IMR-90 (cell line): Measurements from ENCODE around the gene SOX11. TPM values are rescaled to one million over a fixed set of nuclear protein-coding genes. Genes with fewer than 3 reads are reported as not detected.
A peak's percentile ranks its signal among the peaks of the same experiment; 100 is the strongest.

Source experiments
- ATAC-seq: fragments of 200-7000 bp; cut with Tn5 transposase; 2 replicates; pipeline ENCODE4 v1.9.1; 2020; ENCODE audit warnings: low read depth, mild to moderate bottlenecking, moderate library complexity
- BruUV-seq: library from RNA; stranded (reverse); fragments of 400-500 nt; replicated peaks from 2 replicates; lab custom pipeline; 2021; lab: Mats Ljungman, UMichigan
- CTCF ChIA-PET: fragments of 300-600 bp; formaldehyde crosslinking; extraction: SDS; loops from one replicate; lab custom pipeline; 2021; ENCODE audit warnings: antibody characterized with exemption; lab: Yijun Ruan, JAX
- POLR2A ChIA-PET: fragments of 300-600 bp; sonication (Branson Sonifier 250); formaldehyde crosslinking; loops from one replicate; lab custom pipeline; 2022; ENCODE audit warnings: antibody characterized with exemption; ENCODE audit not compliant: unreplicated experiment; lab: Charles Lee
- DNase-seq: peaks from one replicate; pipeline ENCODE4 v3.0.0; 2013
- H2AFZ ChIP-seq: replicated peaks from 2 replicates; pipeline ENCODE3; 2013; ENCODE audit warnings: low read length, mild to moderate bottlenecking; ENCODE audit not compliant: poor library complexity
- H2AK5ac ChIP-seq: 2 replicates; pipeline ENCODE4 v1.6.1; 2013; ENCODE audit warnings: low read depth, low read length, inconsistent platforms
- H2AK9ac ChIP-seq: replicated peaks from 2 replicates; pipeline ENCODE3; 2013; ENCODE audit warnings: mild to moderate bottlenecking, low read depth, low read length, moderate library complexity; ENCODE audit not compliant: poor library complexity
- H2BK120ac ChIP-seq: 2 replicates; pipeline ENCODE4 v1.6.1; 2013; ENCODE audit warnings: low read depth, low read length, inconsistent platforms
- H2BK15ac ChIP-seq: 3 replicates; pipeline ENCODE4 v1.6.1; 2013; ENCODE audit warnings: low read depth, low read length, inconsistent platforms
- H2BK20ac ChIP-seq: 2 replicates; pipeline ENCODE4 v1.6.1; 2013; ENCODE audit warnings: low read depth, mild to moderate bottlenecking, inconsistent platforms, low read length, moderate library complexity
- H2BK5ac ChIP-seq: 2 replicates; pipeline ENCODE4 v1.6.1; 2013; ENCODE audit warnings: mild to moderate bottlenecking, low read depth, low read length, inconsistent platforms; ENCODE audit not compliant: poor library complexity, severe bottlenecking
- H3K14ac ChIP-seq: replicated peaks from 2 replicates; pipeline ENCODE4 v1.6.1; 2013; ENCODE audit warnings: low read depth, low read length, inconsistent platforms
- H3K18ac ChIP-seq: 2 replicates; pipeline ENCODE4 v1.6.1; 2013; ENCODE audit warnings: low read depth, low read length, control low read depth
- H3K23ac ChIP-seq: 2 replicates; pipeline ENCODE4 v1.6.1; 2013; ENCODE audit warnings: low read depth, low read length, inconsistent platforms
- H3K27ac ChIP-seq: 2 replicates; pipeline ENCODE4 v1.5.1; 2013; ENCODE audit warnings: mild to moderate bottlenecking, control low read depth, low read length; ENCODE audit not compliant: insufficient read depth
- H3K27me3 ChIP-seq: 2 replicates; pipeline ENCODE4 v1.6.1; 2013; ENCODE audit warnings: low read length; ENCODE audit not compliant: control insufficient read depth, insufficient read depth
- H3K36me3 ChIP-seq: 2 replicates; pipeline ENCODE4 v1.6.1; 2013; ENCODE audit warnings: low read length, mixed read lengths; ENCODE audit not compliant: control insufficient read depth, insufficient read depth
- H3K4ac ChIP-seq: 2 replicates; pipeline ENCODE4 v1.6.1; 2013; ENCODE audit warnings: low read depth, low read length, inconsistent platforms
- H3K4me1 ChIP-seq: 2 replicates; pipeline ENCODE4 v1.6.1; 2013; ENCODE audit warnings: low read length, mixed read lengths; ENCODE audit not compliant: control insufficient read depth, insufficient read depth
- H3K4me2 ChIP-seq: 2 replicates; pipeline ENCODE4 v1.6.1; 2013; ENCODE audit warnings: low read depth, mild to moderate bottlenecking, control low read depth, low read length, moderate library complexity
- H3K4me3 ChIP-seq: 2 replicates; pipeline ENCODE4 v1.5.1; 2013; ENCODE audit warnings: low read depth, mild to moderate bottlenecking, control low read depth, low read length, moderate library complexity; ENCODE audit not compliant: insufficient read depth
- H3K56ac ChIP-seq: 2 replicates; pipeline ENCODE4 v1.6.1; 2013; ENCODE audit warnings: low read length, inconsistent platforms; ENCODE audit not compliant: insufficient read depth; ENCODE audit errors: extremely low read depth
- H3K79me1 ChIP-seq, 2 experiments: 2 replicates each; pipeline ENCODE4 v1.6.1; 2013; ENCODE audit warnings: low read length in 2 of 2, inconsistent platforms in 1 of 2, low read depth in 1 of 2
- H3K9ac ChIP-seq: 2 replicates; pipeline ENCODE4 v1.6.1; 2013; ENCODE audit warnings: low read depth, low read length, control low read depth
- H3K9me1 ChIP-seq: 2 replicates; pipeline ENCODE4 v1.6.1; 2013; ENCODE audit warnings: low read length, inconsistent platforms; ENCODE audit not compliant: insufficient read depth
- H3K9me3 ChIP-seq: 2 replicates; pipeline ENCODE4 v1.6.1; 2013; ENCODE audit warnings: low read length; ENCODE audit not compliant: control insufficient read depth, insufficient read depth
- H4K20me1 ChIP-seq: 2 replicates; pipeline ENCODE4 v1.6.1; 2013; ENCODE audit warnings: low read length, inconsistent platforms; ENCODE audit not compliant: insufficient read depth
- H4K5ac ChIP-seq: 2 replicates; pipeline ENCODE4 v1.6.1; 2013; ENCODE audit warnings: mild to moderate bottlenecking, low read depth, low read length, control low read depth
- H4K8ac ChIP-seq, 2 experiments: 2 replicates each; pipeline ENCODE4 v1.6.1; 2013; ENCODE audit warnings: low read depth in 2 of 2, low read length in 2 of 2, control low read depth in 1 of 2, inconsistent platforms in 1 of 2
- H4K91ac ChIP-seq: 2 replicates; pipeline ENCODE4 v1.6.1; 2013; ENCODE audit warnings: low read depth, low read length, inconsistent platforms; ENCODE audit not compliant: insufficient read depth
- BHLHE40 ChIP-seq: fragments of 150-350 bp; IDR thresholded peaks from 2 replicates; pipeline ENCODE4 v1.6.1; 2016; ENCODE audit warnings: mild to moderate bottlenecking, low read depth, low read length
- CEBPB ChIP-seq: IDR thresholded peaks from 2 replicates; pipeline ENCODE4 v1.6.1; 2012; ENCODE audit warnings: low read depth, low read length, improper control_type of control experiment
- CHD1 ChIP-seq: IDR thresholded peaks from 2 replicates; pipeline ENCODE4 v1.6.1; 2012; ENCODE audit warnings: low read depth, low read length, improper control_type of control experiment
- FOS ChIP-seq: fragments of 150-350 bp; IDR thresholded peaks from 2 replicates; pipeline ENCODE4 v1.6.1; 2016; ENCODE audit warnings: low read depth, low read length
- MAFK ChIP-seq: IDR thresholded peaks from 2 replicates; pipeline ENCODE4 v1.6.1; 2012; ENCODE audit warnings: low read depth, low read length, improper control_type of control experiment
- MAZ ChIP-seq: IDR thresholded peaks from 2 replicates; pipeline ENCODE4 v1.6.1; 2012; ENCODE audit warnings: low read depth, mild to moderate bottlenecking, low read length, improper control_type of control experiment, moderate library complexity, borderline replicate concordance
- MXI1 ChIP-seq: IDR thresholded peaks from 2 replicates; pipeline ENCODE4 v1.6.1; 2012; ENCODE audit warnings: low read depth, mild to moderate bottlenecking, low read length, moderate library complexity, borderline replicate concordance
- NFE2L2 ChIP-seq: fragments of 150-350 bp; IDR thresholded peaks from 2 replicates; pipeline ENCODE4 v1.6.1; 2016; ENCODE audit warnings: low read depth, mild to moderate bottlenecking, low read length
- POLR2A ChIP-seq: IDR thresholded peaks from 2 replicates; pipeline ENCODE4 v1.6.1; 2012; ENCODE audit warnings: mild to moderate bottlenecking, low read depth, low read length
- RAD21 ChIP-seq: IDR thresholded peaks from 2 replicates; pipeline ENCODE4 v1.6.1; 2012; ENCODE audit warnings: low read length, improper control_type of control experiment
- RCOR1 ChIP-seq: IDR thresholded peaks from 2 replicates; pipeline ENCODE4 v1.6.1; 2012; ENCODE audit warnings: mild to moderate bottlenecking, low read length, improper control_type of control experiment; ENCODE audit not compliant: insufficient replicate concordance
- RFX5 ChIP-seq: IDR thresholded peaks from 2 replicates; pipeline ENCODE4 v1.8.0; 2012; ENCODE audit warnings: low read depth, mild to moderate bottlenecking, low read length, moderate library complexity
- SMC3 ChIP-seq: fragments of 150-350 bp; IDR thresholded peaks from 2 replicates; pipeline ENCODE4 v1.6.1; 2016; ENCODE audit warnings: low read depth, mild to moderate bottlenecking, antibody characterized with exemption, low read length, moderate library complexity
- WGBS, 2 experiments: methylation state at CpG; one replicate each; pipeline versions ENCODE4 v1.1.5 to v1.1.7; 2013; ENCODE audit warnings: missing lambda C conversion rate in 2 of 2; ENCODE audit not compliant: insufficient read length in 1 of 2; ENCODE audit errors: extremely low coverage in 2 of 2; 5-methylcytosine and 5-hydroxymethylcytosine counted together
- dilution Hi-C: fragments of 300-500 bp; cut with HindIII; formaldehyde crosslinking; loops from one replicate; pipeline ENCODE4 v1.14.3; 2018; ENCODE audit warnings: low sequenced_read_pairs; ENCODE audit not compliant: unreplicated experiment
- in situ Hi-C: fragments of 300-500 bp; cut with MboI; formaldehyde crosslinking; loops from 3 replicates; pipeline ENCODE4 v1.14.3; 2019; ENCODE audit warnings: low sequenced_read_pairs, inconsistent platforms, mixed read lengths
- intact Hi-C: fragments of 100-400 bp; cut with micrococcal nuclease; formaldehyde crosslinking; loops from 2 replicates; pipeline ENCODE4 v1.10.0; 2022
- polyA plus RNA-seq, 3 experiments: library from polyadenylated mRNA; depleted of rRNA; stranded (reverse); fragments of >200 nt; gene quantifications; 2 replicates each; pipeline ENCODE4 v1.2.3, GENCODE V29; 2012; ENCODE audit warnings: low replicate concordance in 1 of 3
- total RNA-seq: library from RNA; depleted of rRNA; stranded (reverse); fragments of >200 nt; gene quantifications from 2 replicates; pipeline ENCODE4 v1.2.3, GENCODE V29; 2012
- TF ChIP-seq, protein P1 (sequence below): conservative IDR thresholded peaks from 2 replicates; pipeline ENCODE4 v1.5.1; 2012; ENCODE audit warnings: mild to moderate bottlenecking, low read depth, low read length, improper control_type of control experiment
- TF ChIP-seq, protein P2 (sequence below): fragments of 150-350 bp; IDR thresholded peaks from 2 replicates; pipeline ENCODE4 v1.6.1; 2016; ENCODE audit warnings: low read depth, mild to moderate bottlenecking, low read length, moderate library complexity, borderline replicate concordance

Gene SOX11
- total and polyA plus RNA-seq, 2 of the 4 experiments (the other 2 are of a cell fraction) = 1.9 to 2.2 TPM

DNA sequence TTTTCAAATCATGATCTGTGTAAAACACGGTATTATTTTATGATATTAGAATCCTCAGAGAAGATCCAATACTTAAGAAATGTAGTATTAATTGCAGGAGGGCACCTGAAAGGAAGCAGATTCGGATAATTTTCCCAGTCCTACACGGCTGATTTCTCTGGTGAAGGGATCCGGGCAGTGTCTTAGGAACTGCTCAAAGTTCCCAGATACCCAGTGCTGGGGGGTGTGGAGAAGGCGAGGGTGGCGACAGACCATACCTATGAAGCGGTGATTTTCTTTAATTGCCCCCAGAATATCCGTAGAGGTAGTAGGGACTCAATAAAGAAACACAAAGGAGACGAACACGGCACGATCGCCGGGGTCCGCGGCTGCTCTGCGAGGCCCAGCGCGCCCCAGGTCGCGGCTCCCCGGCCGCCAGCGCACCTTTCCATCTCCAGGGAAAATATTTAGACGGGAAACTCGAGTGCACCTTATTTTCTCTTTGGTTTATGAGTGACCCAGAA, 1.4 kb upstream of the SOX11 start:
- H3K4me1 ChIP-seq = peaks cover 3% of the 10 kb centered on the region; the same call in 1 of the 2 replicates
- peak overlapping the region; percentile 80 for H3K4me2 ChIP-seq
- peak overlapping the region; percentile 64; the same call in 1 of the 2 replicates for H2BK120ac ChIP-seq
- peak overlapping the region; percentile 1; the same call in 1 of the 3 replicates for H2BK15ac ChIP-seq
- CTCF ChIA-PET = no interaction called here
- peak overlapping the region; percentile 14; the same call in 1 of the 2 replicates for H3K56ac ChIP-seq
- BruUV-seq = no TSS peak
- H4K8ac ChIP-seq = peak overlapping the region; percentile 44 to 66; a peak in 2 of 4 replicates
- H2BK5ac ChIP-seq = peak overlapping the region; percentile 29
- H3K4ac ChIP-seq = peak overlapping the region; percentile 80
- peaks cover 0 to 8% of the 10 kb centered on the region in 2 experiments; a peak in 2 of 4 replicates for H3K79me1 ChIP-seq
- H2AFZ ChIP-seq = peak overlapping the region; percentile 88
- peak overlapping the region; percentile 69 for H3K14ac ChIP-seq
- H3K9ac ChIP-seq = peak overlapping the region; percentile 93
- ATAC-seq = no peak
- peak overlapping the region; percentile 89 for H3K4me3 ChIP-seq
- no peak overlapping the region; the same call in 1 of the 2 replicates for H4K91ac ChIP-seq
- no peak overlapping the region for H2BK20ac ChIP-seq
- POLR2A ChIA-PET = no interaction called here
- in situ Hi-C loops = no loop called here
- WGBS, 2 experiments = 0% methylated on average over 4 of the region's 25 CpGs; no CpG with 5 or more reads in 1 of the 2 experiments
- no peaks in the 10 kb centered on the region for H3K9me1 ChIP-seq
- no peaks in the 10 kb centered on the region for H3K9me3 ChIP-seq
- H2AK5ac ChIP-seq = no peak overlapping the region
- DNase-seq = peak; percentile 6
- H4K5ac ChIP-seq = peak overlapping the region; percentile 38; the same call in 1 of the 2 replicates
- no peaks in the 10 kb centered on the region for H3K27me3 ChIP-seq
- peak overlapping the region; percentile 58; the same call in 1 of the 2 replicates for H3K23ac ChIP-seq
- intact Hi-C loops = loop anchor here (5.0 kb wide), 1 partner anchor 492 kb away; no protein-coding TSS in a partner anchor
- H3K36me3 ChIP-seq = no peaks in the 10 kb centered on the region
- H3K27ac ChIP-seq = peak overlapping the region; percentile 58
- peaks cover 12% of the 10 kb centered on the region; the same call in 1 of the 2 replicates for H4K20me1 ChIP-seq
- H2AK9ac ChIP-seq = peak overlapping the region; percentile 71
- peak overlapping the region; percentile 48; the same call in 1 of the 2 replicates for H3K18ac ChIP-seq
- dilution Hi-C loops = no loop called here
- TF ChIP-seq RCOR1 (no peak), RAD21 (no peak), POLR2A (no peak), BHLHE40 (no peak), CHD1 (no peak), NFE2L2 (no peak), MAZ (no peak), RFX5 (no peak), MAFK (no peak), MXI1 (no peak), CEBPB (no peak), FOS (no peak), SMC3 (no peak)
- TF ChIP-seq, protein P1, sequence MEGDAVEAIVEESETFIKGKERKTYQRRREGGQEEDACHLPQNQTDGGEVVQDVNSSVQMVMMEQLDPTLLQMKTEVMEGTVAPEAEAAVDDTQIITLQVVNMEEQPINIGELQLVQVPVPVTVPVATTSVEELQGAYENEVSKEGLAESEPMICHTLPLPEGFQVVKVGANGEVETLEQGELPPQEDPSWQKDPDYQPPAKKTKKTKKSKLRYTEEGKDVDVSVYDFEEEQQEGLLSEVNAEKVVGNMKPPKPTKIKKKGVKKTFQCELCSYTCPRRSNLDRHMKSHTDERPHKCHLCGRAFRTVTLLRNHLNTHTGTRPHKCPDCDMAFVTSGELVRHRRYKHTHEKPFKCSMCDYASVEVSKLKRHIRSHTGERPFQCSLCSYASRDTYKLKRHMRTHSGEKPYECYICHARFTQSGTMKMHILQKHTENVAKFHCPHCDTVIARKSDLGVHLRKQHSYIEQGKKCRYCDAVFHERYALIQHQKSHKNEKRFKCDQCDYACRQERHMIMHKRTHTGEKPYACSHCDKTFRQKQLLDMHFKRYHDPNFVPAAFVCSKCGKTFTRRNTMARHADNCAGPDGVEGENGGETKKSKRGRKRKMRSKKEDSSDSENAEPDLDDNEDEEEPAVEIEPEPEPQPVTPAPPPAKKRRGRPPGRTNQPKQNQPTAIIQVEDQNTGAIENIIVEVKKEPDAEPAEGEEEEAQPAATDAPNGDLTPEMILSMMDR = no peak
- TF ChIP-seq, protein P2, sequence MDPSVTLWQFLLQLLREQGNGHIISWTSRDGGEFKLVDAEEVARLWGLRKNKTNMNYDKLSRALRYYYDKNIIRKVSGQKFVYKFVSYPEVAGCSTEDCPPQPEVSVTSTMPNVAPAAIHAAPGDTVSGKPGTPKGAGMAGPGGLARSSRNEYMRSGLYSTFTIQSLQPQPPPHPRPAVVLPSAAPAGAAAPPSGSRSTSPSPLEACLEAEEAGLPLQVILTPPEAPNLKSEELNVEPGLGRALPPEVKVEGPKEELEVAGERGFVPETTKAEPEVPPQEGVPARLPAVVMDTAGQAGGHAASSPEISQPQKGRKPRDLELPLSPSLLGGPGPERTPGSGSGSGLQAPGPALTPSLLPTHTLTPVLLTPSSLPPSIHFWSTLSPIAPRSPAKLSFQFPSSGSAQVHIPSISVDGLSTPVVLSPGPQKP = no peak
